Esophagus squamous epithelium (tissue), 4 donors: ENCODE measurements around the gene DZIP1L.
"Not testable (repeated sequence)": the region's sequence is repeated elsewhere in the genome, so short reads cannot be mapped to it uniquely, and the experiment has no call there.

Experiments used
- POLR2A ChIP-seq, 4 donors: fragments of 450-650 bp; IDR thresholded peaks; one replicate each; pipeline ENCODE4 v1.6.1; 2017; ENCODE audit warnings: antibody characterized with exemption in 4 of 4, mild to moderate bottlenecking in 4 of 4, moderate library complexity in 3 of 4
- TF ChIP-seq, protein P1 (sequence below), 6 experiments: fragments of 450-650 bp in 4 of 6; fragments of 200-600 bp in 2 of 6; sonication (generic) in 2 of 6; IDR thresholded peaks; one replicate each; pipeline ENCODE4 v1.5.1; 2016 to 2019; ENCODE audit warnings: antibody characterized with exemption in 6 of 6, mild to moderate bottlenecking in 4 of 6, moderate library complexity in 4 of 6

DNA sequence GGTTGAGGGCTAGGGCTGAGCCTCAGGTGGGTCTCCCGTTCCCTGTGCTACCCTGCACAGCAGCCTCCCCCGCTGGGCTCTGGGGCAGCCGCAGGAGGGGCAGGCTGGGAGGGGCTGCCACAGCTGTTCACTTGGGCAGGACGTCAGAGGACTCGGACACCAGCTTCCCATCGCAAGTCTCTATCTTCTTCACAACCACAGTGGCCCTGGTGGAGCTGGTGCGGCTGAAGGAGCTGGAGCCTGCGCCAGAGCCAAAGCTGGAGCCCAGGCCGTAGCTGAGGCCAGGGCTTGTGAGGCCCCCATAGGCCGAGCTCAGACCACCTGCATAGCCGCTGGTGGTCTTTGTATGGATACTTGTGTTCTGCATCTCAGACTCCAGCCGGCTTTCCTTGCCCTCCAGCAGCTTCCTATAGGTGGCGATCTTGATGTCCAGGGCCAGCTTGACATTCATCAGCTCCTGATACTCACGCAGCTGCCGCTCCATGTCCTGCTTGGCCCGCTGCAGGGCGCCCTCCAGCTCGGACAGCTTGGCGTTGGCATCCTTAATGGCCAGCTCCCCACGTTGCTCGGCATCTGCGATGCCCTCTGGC, 14.0 kb downstream of the DZIP1L start:
- not testable (repeated sequence) for TF ChIP-seq POLR2A (IDR thresholded peaks at IDR 0.05)
- TF ChIP-seq, protein P1, sequence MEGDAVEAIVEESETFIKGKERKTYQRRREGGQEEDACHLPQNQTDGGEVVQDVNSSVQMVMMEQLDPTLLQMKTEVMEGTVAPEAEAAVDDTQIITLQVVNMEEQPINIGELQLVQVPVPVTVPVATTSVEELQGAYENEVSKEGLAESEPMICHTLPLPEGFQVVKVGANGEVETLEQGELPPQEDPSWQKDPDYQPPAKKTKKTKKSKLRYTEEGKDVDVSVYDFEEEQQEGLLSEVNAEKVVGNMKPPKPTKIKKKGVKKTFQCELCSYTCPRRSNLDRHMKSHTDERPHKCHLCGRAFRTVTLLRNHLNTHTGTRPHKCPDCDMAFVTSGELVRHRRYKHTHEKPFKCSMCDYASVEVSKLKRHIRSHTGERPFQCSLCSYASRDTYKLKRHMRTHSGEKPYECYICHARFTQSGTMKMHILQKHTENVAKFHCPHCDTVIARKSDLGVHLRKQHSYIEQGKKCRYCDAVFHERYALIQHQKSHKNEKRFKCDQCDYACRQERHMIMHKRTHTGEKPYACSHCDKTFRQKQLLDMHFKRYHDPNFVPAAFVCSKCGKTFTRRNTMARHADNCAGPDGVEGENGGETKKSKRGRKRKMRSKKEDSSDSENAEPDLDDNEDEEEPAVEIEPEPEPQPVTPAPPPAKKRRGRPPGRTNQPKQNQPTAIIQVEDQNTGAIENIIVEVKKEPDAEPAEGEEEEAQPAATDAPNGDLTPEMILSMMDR (IDR thresholded peaks at IDR 0.05) = not testable (repeated sequence)
